SJSA1 (cell line): Measurements from ENCODE around the gene IRF5. TPM values are rescaled to one million over a fixed set of nuclear protein-coding genes. Genes with fewer than 3 reads are reported as not detected.

Source experiments
- DNase-seq, 2 experiments: peaks; one replicate each; pipeline ENCODE4 v3.0.0-alpha.2; 2015 to 2020; ENCODE audit warnings: low spot score in 2 of 2, low read depth in 1 of 2
- H3K27ac ChIP-seq: fragments of 250-450 bp; sonication (Bioruptor Pico); 2 replicates; pipeline ENCODE4 v1.5.1; 2020; ENCODE audit warnings: mild to moderate bottlenecking, moderate library complexity
- H3K27me3 ChIP-seq: fragments of 250-450 bp; sonication (Bioruptor Pico); replicated peaks from 2 replicates; pipeline ENCODE4 v1.5.1; 2020; ENCODE audit warnings: mild to moderate bottlenecking, moderate library complexity
- H3K36me3 ChIP-seq: fragments of 250-450 bp; sonication (Bioruptor Pico); 2 replicates; pipeline ENCODE4 v1.5.1; 2020; ENCODE audit warnings: mild to moderate bottlenecking
- H3K4me1 ChIP-seq: fragments of 250-450 bp; sonication (Bioruptor Pico); replicated peaks from 2 replicates; pipeline ENCODE4 v1.6.1; 2021; ENCODE audit warnings: mild to moderate bottlenecking
- H3K4me3 ChIP-seq: fragments of 250-450 bp; sonication (Bioruptor Pico); 2 replicates; pipeline ENCODE4 v1.5.1; 2020; ENCODE audit warnings: mild to moderate bottlenecking
- H3K9me3 ChIP-seq: fragments of 250-450 bp; sonication (Bioruptor Pico); replicated peaks from 2 replicates; pipeline ENCODE4 v1.5.1; 2020; ENCODE audit warnings: mild to moderate bottlenecking
- total RNA-seq: library from RNA; depleted of rRNA; stranded (reverse); fragments of >200 nt; shearing (Covaris generic); gene quantifications from 2 replicates; pipeline ENCODE4 v1.2.3, GENCODE V29; 2014; rRNA removed

IRF5 gene, protein sequence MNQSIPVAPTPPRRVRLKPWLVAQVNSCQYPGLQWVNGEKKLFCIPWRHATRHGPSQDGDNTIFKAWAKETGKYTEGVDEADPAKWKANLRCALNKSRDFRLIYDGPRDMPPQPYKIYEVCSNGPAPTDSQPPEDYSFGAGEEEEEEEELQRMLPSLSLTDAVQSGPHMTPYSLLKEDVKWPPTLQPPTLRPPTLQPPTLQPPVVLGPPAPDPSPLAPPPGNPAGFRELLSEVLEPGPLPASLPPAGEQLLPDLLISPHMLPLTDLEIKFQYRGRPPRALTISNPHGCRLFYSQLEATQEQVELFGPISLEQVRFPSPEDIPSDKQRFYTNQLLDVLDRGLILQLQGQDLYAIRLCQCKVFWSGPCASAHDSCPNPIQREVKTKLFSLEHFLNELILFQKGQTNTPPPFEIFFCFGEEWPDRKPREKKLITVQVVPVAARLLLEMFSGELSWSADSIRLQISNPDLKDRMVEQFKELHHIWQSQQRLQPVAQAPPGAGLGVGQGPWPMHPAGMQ
- total RNA-seq: 0.08 TPM in 1 of 2 replicates, not detected in the other

DNA sequence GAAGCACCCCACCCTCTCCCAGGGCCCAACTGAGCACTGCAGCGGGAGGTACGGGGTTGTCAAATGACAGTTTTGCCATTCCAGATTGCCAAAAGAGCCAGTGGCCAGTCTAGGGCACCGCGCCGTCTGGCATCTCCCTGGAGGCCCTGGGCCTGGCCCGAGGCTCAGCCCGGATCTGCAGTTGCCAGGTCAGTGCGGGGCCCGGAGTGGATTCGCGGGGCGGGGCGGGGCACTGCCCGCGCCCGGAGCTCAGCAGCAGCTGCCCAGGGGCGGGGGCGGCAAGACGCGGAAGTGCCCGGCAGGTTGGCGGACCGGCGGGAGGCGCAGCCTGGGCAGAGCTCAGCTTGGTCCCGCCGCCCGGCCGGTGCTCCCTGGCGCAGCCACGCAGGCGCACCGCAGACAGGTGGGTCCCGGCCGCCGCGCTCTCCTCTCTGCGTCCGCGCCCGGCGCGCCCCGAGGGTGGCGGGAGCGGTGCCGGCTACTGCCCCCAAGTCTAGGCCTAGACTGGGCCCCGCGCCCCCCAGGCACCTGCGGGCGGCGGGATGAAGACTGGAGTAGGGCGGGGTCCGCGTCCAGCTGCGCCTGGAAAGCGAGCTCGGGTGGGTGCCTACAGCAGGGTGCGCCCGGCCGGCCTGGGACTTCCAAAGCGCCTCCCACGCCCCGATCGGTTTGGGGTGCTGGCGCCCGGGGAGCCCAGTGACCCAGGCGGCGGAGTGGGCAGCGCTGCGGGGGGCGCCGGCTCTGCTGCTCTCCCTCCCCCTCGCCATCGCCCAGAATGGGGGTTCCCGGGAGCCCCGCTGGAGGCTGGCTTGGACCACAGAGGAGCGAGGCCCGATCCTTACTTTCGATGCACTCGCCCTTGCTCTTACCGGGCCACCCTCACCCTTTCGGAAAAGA, at the start of gene IRF5:
Gene IRF5, plus strand, starts transcription at position 281 of the 897 bp plus-strand sequence. CDS start 4,155 bp downstream, outside the sequence.
- peaks cover 3% of the 10 kb centered on the region; the same call in 1 of the 2 replicates for H3K9me3 ChIP-seq
- peak in 1 of 2 experiments; percentile 40 for DNase-seq
- peaks cover 10% of the 10 kb centered on the region for H3K4me1 ChIP-seq
- H3K27me3 ChIP-seq: peaks cover 47% of the 10 kb centered on the region
- no peak within 1 kb of the TSS for H3K27ac ChIP-seq
- H3K4me3 ChIP-seq: peak within 1 kb of the TSS; percentile 14
- H3K36me3 ChIP-seq: no peaks in the 10 kb centered on the region

DNA sequence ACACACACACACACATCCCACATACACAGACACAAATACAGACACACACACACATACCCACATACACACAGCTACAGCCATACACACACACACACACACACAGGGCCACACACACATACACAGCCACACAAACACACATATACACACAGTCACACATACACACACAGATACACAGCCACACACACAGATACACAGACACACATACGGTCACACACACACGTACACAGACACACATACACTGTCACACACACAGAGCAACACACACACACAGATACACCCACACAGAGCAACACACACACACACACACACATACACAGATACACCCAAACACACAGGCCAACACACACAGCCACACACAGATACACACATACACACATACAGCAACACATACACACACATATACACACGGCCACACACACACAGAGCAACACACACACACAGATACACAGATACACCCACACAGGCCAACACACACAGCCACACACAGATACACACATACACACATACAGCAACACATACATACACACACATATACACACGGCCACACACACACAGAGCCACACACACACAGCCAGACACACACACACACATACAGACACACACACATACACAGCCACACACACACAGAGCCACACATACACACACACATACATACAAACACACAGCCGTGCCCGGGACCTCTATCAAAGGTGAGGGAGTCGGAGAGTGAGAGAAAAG, 49.5 kb upstream of the IRF5 start:
- H3K36me3 ChIP-seq: no peaks in the 10 kb centered on the region
- no peaks in the 10 kb centered on the region for H3K4me1 ChIP-seq
- no peaks in the 10 kb centered on the region for H3K9me3 ChIP-seq
- no peak for DNase-seq
- no peak overlapping the region for H3K4me3 ChIP-seq
- H3K27me3 ChIP-seq: no peaks in the 10 kb centered on the region
- no peak overlapping the region for H3K27ac ChIP-seq

DNA sequence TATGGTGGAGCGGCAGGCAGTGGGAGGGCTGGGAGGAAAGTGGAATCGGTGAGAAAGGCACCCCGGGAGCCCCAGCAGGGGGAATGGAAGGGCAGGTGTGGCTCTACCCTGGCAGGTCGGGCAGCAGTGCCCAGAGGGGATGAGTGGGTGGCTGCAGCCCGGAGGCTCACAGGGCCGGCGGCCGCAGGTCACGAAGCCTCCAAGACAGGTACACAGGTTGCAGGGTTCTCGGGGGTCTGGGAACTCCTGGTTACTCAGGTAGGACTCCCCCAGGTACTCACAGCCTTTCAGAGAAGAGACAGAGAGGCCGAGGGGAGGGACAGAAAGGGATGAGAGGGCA, 49.0 kb upstream of the IRF5 start:
- Histone ChIP-seq H3K4me3 (no peak overlapping the region), H3K36me3 (no peaks in the 10 kb centered on the region), H3K9me3 (no peaks in the 10 kb centered on the region), H3K27ac (no peak overlapping the region), H3K4me1 (no peaks in the 10 kb centered on the region), H3K27me3 (no peaks in the 10 kb centered on the region)
- DNase-seq: no peak

DNA sequence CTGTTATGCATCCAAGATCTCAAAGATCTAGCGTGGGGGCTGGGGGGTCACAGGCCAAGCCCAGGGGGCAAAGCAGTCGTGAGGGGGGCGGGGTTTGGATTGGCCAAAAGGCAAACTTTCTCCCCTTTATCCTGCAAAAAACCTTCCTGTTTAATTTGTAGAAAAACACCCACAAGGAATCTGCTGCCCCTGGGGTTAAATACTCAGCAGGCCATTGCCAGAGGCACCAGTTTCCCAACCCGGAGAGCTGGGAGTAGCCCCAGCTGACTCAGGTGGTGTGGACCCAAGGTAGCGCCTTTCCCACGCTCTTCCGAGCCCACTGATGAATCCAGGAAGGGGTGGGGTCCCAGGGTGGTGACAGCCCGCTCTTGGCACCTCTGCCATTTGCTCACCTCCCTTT, 48.6 kb upstream of the IRF5 start:
- Histone ChIP-seq H3K36me3 (no peaks in the 10 kb centered on the region), H3K27me3 (no peaks in the 10 kb centered on the region), H3K27ac (no peak overlapping the region), H3K4me1 (no peaks in the 10 kb centered on the region), H3K9me3 (no peaks in the 10 kb centered on the region), H3K4me3 (no peak overlapping the region)
- no peak for DNase-seq

DNA sequence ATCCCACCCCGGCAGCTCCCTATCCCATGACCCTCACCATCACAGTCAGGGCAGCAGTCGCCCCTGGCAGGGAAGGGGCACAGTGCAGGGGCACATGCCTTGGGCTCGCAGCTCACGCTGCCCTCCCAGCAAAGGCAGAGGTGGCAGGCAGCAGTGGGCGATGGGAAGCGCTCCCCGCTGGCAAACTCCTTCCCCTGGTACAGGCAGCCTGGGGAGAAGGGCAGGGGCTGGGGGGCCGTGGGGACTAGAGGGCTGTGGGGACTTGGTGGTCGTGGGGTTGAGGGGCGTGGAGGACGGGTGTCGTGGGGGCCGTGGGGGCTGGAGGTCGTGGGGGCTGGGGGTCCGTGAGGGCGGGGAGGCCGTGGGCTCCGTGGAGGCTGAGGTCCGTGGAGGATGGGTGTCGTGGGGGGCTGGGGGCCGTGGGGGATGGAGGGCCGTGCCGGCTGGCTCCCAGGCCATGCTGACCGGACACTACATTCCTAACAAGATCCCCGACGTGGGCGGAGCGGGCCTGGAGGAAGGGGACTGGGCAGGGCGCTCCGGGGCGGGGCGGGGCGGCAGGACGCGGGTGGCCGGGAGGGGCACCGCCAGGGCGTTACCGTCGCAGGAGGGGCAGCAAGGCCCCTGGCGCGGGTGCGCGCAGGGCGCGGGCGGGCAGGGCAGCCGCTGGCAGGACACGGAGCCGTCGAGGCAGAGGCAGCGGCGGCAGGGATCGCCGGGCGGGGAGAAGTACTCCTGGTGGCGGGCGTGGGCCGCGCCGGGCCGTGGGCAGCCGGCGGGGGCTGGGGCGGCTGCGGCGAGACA, 47.2 kb upstream of the IRF5 start:
- Histone ChIP-seq H3K36me3 (no peaks in the 10 kb centered on the region), H3K27me3 (no peaks in the 10 kb centered on the region), H3K27ac (no peak overlapping the region), H3K9me3 (no peaks in the 10 kb centered on the region), H3K4me3 (no peak overlapping the region), H3K4me1 (no peaks in the 10 kb centered on the region)
- DNase-seq: no peak

DNA sequence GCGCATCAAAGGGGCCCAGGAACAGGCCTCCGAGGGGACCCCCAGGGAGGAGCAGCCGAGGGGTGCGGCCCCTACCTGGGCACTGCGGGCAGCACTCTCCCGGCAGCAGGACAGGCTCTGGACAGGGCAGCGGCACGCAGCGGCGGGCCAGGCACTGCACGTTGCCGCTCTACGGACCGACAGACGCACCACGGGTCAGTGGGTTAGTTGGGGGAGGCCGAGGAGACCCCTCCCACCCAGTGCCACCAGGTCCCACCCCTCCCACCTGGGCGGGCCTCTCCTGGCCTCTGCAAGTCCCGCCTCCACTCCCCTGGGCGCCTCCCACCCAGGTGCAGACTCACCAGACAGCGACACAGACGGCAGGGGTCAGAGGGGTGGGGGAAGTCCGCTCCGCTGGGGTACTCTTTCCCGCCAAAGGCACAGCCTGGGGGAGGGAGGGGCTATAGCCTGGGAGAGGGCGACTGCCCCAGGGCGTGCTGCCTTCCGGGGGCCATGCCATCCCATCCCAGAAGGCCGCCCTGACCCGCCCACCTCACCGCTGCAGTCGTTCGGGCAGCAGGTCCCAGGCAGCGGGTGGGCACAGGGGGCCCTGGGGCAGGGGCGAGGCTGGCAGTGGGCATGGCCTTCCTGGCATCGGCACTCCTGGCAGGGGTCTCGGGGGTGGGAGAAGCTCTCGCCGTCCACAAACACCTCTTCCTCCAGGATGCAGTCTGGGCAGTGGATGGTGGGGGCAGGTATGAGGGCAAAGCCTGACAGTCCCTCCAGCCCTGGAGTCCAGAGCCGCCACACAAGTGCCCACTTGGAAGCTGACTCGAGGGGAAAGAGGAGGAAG, 46.4 kb upstream of the IRF5 start:
- Histone ChIP-seq H3K4me3 (no peak overlapping the region), H3K27me3 (no peaks in the 10 kb centered on the region), H3K4me1 (no peaks in the 10 kb centered on the region), H3K27ac (no peak overlapping the region), H3K9me3 (no peaks in the 10 kb centered on the region), H3K36me3 (no peaks in the 10 kb centered on the region)
- no peak for DNase-seq

DNA sequence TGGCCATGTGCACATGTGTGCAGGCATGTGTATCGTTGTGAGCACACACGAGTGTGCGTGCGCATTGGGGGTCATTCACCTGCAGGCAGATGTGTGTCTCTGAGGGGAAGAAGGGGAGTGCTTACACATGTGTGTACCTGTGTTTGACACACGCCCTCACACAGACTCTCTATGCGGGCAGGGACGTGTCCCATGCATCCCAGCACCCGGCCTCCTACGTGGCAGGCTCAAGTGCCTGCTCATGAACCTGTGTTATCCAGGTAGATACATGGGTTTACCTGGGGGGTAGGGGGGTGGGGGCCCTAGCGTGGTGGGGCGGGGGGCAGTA, 45.8 kb upstream of the IRF5 start:
- Histone ChIP-seq H3K4me3 (no peak overlapping the region), H3K4me1 (no peaks in the 10 kb centered on the region), H3K27ac (no peak overlapping the region), H3K36me3 (no peaks in the 10 kb centered on the region), H3K9me3 (no peaks in the 10 kb centered on the region), H3K27me3 (no peaks in the 10 kb centered on the region)
- no peak for DNase-seq

DNA sequence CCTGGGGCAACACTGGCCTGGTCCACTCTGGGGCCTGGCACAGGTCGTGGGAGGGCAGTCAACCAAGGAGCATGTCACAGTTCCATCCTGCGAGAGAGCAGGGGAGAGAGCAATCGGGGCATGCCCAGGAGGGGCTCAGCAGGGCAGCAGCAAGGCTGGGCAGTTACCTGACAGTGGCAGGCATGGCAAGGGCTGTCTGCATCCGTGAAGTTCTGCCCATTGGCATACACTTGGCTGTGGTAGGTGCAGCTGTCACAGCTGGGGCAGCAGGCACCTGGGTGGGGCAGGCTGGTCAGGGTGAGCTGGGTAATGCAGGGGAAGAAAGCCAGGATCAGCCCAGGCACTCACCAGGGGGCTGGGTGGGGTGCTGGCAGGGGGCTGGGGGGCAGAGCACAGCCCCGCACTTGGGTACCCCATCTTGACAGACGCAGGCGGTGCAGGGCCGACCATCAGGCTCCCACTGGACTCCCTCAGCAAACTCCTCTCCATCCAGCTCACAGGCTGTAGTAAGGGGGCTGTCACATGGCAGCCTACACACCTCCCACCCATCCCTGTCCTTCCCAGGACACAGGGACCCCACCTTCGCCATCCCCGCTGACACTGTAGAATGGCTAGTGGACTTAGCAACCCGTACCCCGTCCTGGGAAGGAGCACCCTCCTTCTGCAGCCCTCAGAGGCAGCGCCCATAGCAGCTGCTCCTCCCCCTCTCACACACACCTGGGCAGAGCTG, 45.0 kb upstream of the IRF5 start:
- Histone ChIP-seq H3K27ac (no peak overlapping the region), H3K9me3 (no peaks in the 10 kb centered on the region), H3K4me1 (no peaks in the 10 kb centered on the region), H3K4me3 (no peak overlapping the region), H3K36me3 (no peaks in the 10 kb centered on the region), H3K27me3 (no peaks in the 10 kb centered on the region)
- no peak for DNase-seq

DNA sequence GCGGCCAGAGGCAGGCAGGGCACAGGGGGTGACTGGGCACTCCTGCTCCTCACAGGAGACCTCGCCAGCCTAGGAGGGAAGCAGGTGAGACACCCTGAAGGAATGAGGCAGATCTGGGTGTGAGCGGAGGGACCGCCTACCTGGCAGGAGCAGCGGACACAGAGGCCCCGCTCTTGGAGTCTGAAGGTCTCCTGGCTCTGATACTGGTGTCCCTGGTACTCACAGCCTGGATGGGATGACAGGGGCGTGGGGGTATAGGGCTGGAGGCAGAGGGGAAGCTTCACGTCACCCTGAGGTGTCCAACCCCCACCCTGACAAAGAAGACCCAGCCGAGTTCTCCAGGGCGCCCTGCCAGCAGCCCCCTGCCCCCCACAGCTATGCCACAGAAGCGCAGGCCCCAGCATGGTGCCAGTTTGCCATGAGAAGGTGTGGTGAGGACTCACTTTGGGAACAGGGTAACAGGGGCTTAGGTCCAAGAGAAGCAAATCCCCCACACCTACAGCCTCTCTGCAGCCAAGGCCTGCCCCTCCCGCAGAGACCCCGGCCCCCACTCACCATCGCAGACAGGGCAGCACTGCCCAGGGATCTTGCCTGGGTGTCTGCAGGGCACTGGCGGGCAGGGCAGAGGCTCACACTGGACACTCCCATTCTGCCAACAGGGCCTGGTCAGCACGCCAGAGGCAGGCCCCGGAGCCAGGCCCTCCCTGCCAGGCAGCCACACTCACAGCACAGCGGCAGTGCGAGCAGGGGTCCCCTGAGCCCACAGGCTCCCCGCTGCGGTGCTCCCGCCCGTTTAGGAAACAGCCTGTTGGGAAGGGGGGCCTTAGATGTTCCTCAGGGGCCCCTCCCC, 44.3 kb upstream of the IRF5 start:
- Histone ChIP-seq H3K27ac (no peak overlapping the region), H3K27me3 (no peaks in the 10 kb centered on the region), H3K9me3 (no peaks in the 10 kb centered on the region), H3K36me3 (no peaks in the 10 kb centered on the region), H3K4me1 (no peaks in the 10 kb centered on the region), H3K4me3 (no peak overlapping the region)
- no peak for DNase-seq

DNA sequence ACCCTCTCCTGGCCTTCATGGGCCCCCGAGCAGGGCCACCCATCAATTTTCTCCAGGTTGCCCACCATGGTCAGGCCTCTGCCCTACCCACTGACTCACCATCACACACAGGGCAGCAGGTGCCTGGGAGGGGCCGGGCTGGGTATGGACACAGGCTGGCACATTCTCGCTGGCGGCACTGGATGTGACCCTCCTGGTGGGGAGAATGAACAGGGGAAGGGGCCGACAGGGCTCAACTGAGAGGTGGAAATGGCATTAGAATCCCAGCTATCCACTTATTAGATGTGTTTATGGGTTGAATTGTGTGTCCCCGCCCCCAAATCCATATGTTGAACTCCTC, 43.7 kb upstream of the IRF5 start:
- no peaks in the 10 kb centered on the region for H3K36me3 ChIP-seq
- H3K27ac ChIP-seq: no peak overlapping the region

DNA sequence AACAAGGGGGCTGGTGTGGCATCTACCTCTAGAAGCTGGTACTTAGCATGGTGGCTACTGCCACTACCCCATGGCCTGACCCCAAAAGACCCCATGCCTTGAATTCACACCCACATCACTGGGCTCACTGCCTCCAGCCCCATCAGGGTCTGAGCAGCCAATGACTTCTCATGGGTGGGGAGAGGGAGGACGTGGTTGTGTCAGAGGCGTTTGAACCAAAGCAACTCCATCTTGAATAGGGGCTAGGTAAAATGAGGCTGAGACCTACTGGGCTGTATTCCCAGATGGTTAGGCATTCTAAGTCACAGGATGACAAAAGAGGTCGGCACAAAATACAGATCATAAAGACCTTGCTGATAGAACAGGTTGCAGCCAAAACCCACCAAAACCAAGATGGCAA, 42.4 kb upstream of the IRF5 start:
- 0 out of 2 replicates have a peak, but pooled peaks cover 2% of the 10 kb centered on the region for H3K27me3 ChIP-seq
- DNase-seq: no peak
- no peaks in the 10 kb centered on the region for H3K4me1 ChIP-seq
- no peaks in the 10 kb centered on the region for H3K9me3 ChIP-seq
- H3K4me3 ChIP-seq: no peak overlapping the region
- H3K27ac ChIP-seq: no peak overlapping the region
- no peaks in the 10 kb centered on the region for H3K36me3 ChIP-seq

More for the DNA sequence above, 43.7 kb upstream of the IRF5 start:
- Histone ChIP-seq H3K27me3 (no peaks in the 10 kb centered on the region), H3K4me1 (no peaks in the 10 kb centered on the region), H3K9me3 (no peaks in the 10 kb centered on the region), H3K4me3 (no peak overlapping the region)
- no peak for DNase-seq
